Midbrain (tissue), 1 donor: Measurements from ENCODE around the gene ZNF771.

Source experiments
- DNase-seq: peaks from one replicate; lab custom pipeline; 2025; lab: John Stamatoyannopoulos, UW

The ZNF771 gene

GRCh38 chr16:30398661-30399434 lies 8.6 kb upstream of the ZNF771 start:
- no peak for DNase-seq

- DNase-seq = no peak
Observed at GRCh38 chr16:30399435-30400186, 7.8 kb upstream of the ZNF771 start.

- no peak for DNase-seq
Observed at GRCh38 chr16:30401768-30402425, 5.5 kb upstream of the ZNF771 start.

GRCh38 chr16:30406795-30407101 lies 658 bp upstream of the ZNF771 start:
- DNase-seq = no peak

- no peak for DNase-seq
Observed at GRCh38 chr16:30407804-30408534, 563 bp downstream of the ZNF771 start.

- peak; percentile 92 for DNase-seq
Observed at GRCh38 chr16:30409125-30410060, 2.0 kb downstream of the ZNF771 start.

GRCh38 chr16:30413112-30413806 lies 5.9 kb downstream of the ZNF771 start:
- DNase-seq = no peak

- DNase-seq = no peak
Observed at GRCh38 chr16:30414159-30414558, 6.8 kb downstream of the ZNF771 start.

GRCh38 chr16:30416047-30416603 lies 8.7 kb downstream of the ZNF771 start:
- DNase-seq = no peak

- DNase-seq = no peak
Observed at GRCh38 chr16:30416624-30417528, 9.5 kb downstream of the ZNF771 start.

GRCh38 chr16:30417529-30418349 lies 10.3 kb downstream of the ZNF771 start:
- DNase-seq = peak; percentile 79

- no peak for DNase-seq
Observed at GRCh38 chr16:30418350-30419181, 11.2 kb downstream of the ZNF771 start.

GRCh38 chr16:30421010-30421409 lies 13.6 kb downstream of the ZNF771 start:
- no peak for DNase-seq

GRCh38 chr16:30428055-30428454 lies 20.6 kb downstream of the ZNF771 start:
- DNase-seq = no peak

- DNase-seq = no peak
Observed at GRCh38 chr16:30429418-30429677, 21.9 kb downstream of the ZNF771 start.

GRCh38 chr16:30429678-30430427 lies 22.4 kb downstream of the ZNF771 start, which contains the start of gene DCTPP1:
DCTPP1 (minus strand) TSS chr16:30430030; CDS start chr16:30429980, 50 bp downstream.
- peak; percentile 97 for DNase-seq
